Lower leg skin (tissue), 4 donors: Measurements from ENCODE around the gene DEXI. TPM values are rescaled to one million over a fixed set of nuclear protein-coding genes. Genes with fewer than 3 reads are reported as not detected.
"Not testable (repeated sequence)": the region's sequence is repeated elsewhere in the genome, so short reads cannot be mapped to it uniquely, and the experiment has no call there.

ENCODE experiments used
- DNase-seq, 2 donors: peaks; one replicate each; pipeline ENCODE4 v3.0.0-alpha.2; 2019; ENCODE audit warnings: low spot score in 2 of 2
- H3K4me3 ChIP-seq: fragments of 200-600 bp; sonication (generic); 2 replicates; pipeline ENCODE4 v1.5.1; 2017; ENCODE audit warnings: mild to moderate bottlenecking, low read depth; ENCODE audit not compliant: poor library complexity, severe bottlenecking
- CTCF ChIP-seq, 3 donors: fragments of 450-650 bp; IDR thresholded peaks; one replicate each; pipeline ENCODE4 v1.5.1; 2016; ENCODE audit warnings: antibody characterized with exemption in 3 of 3, mild to moderate bottlenecking in 3 of 3, moderate library complexity in 2 of 3
- POLR2A ChIP-seq, 2 donors: fragments of 450-650 bp; IDR thresholded peaks; one replicate each; pipeline ENCODE4 v1.6.1; 2016 to 2017; ENCODE audit warnings: antibody characterized with exemption in 2 of 2, mild to moderate bottlenecking in 1 of 2, moderate library complexity in 1 of 2
- WGBS, 2 donors: methylation state at CpG; one replicate each; pipeline ENCODE4 v1.1.5; 2018; 5-methylcytosine and 5-hydroxymethylcytosine counted together
- intact Hi-C: fragments of 100-400 bp; cut with DNase I; formaldehyde crosslinking; loops from one replicate; pipeline ENCODE4 v1.15.0; 2023; ENCODE audit warnings: low total_unique reads
- total RNA-seq, 4 donors: library from RNA; depleted of rRNA; stranded (reverse); fragments of >200 nt; gene quantifications; one replicate each; pipeline ENCODE4 v1.1.0, GENCODE V29; 2016

The DEXI gene
- total RNA-seq, 4 donors from 2014 or later: 38.1 to 63.6 (median 58.9) TPM

GRCh38 chr16:10931977-10932632 is 10.2 kb downstream of the DEXI start:
- DNase-seq: no peak
- TF ChIP-seq POLR2A (IDR thresholded peaks at IDR 0.05): no peak
- TF ChIP-seq CTCF (IDR thresholded peaks at IDR 0.05): no peak
- intact Hi-C loops: no loop called here
- 95 to 97% methylated on average over 11 of the region's 11 CpGs for WGBS, 2 donors
- H3K4me3 ChIP-seq: no peak overlapping the region

GRCh38 chr16:10931134-10931533 is 11.1 kb downstream of the DEXI start:
- TF ChIP-seq CTCF (IDR thresholded peaks at IDR 0.05): no peak
- TF ChIP-seq POLR2A (IDR thresholded peaks at IDR 0.05): no peak
- no peak for DNase-seq
- 77 to 79% methylated on average over 7 of the region's 7 CpGs for WGBS, 2 donors
- no peak overlapping the region for H3K4me3 ChIP-seq
- intact Hi-C loops: no loop called here

GRCh38 chr16:10930755-10931093 is 11.5 kb downstream of the DEXI start:
- intact Hi-C loops: no loop called here
- TF ChIP-seq CTCF (IDR thresholded peaks at IDR 0.05) (no peak), POLR2A (IDR thresholded peaks at IDR 0.05) (no peak)
- DNase-seq: no peak
- 79 to 82% methylated on average over 2 of the region's 2 CpGs for WGBS, 2 donors
- no peak overlapping the region for H3K4me3 ChIP-seq

- no peak for DNase-seq
- intact Hi-C loops: no loop called here
- 72 to 74% methylated on average over 15 of the region's 15 CpGs for WGBS, 2 donors
- no peak overlapping the region for H3K4me3 ChIP-seq
- TF ChIP-seq CTCF (IDR thresholded peaks at IDR 0.05) (no peak), POLR2A (IDR thresholded peaks at IDR 0.05) (no peak)
These were observed 12.2 kb downstream of the DEXI start for GRCh38 chr16:10929853-10930754.

- DNase-seq, intact Hi-C loops, H3K4me3 ChIP-seq: not testable (repeated sequence)
- WGBS, 2 donors: 84 to 85% methylated on average over 12 of the region's 12 CpGs
These were observed 13.2 kb downstream of the DEXI start for GRCh38 chr16:10929097-10929496.

- no peak for DNase-seq
- WGBS, 2 donors: 94 to 97% methylated on average over 11 of the region's 11 CpGs
- intact Hi-C loops: no loop called here
- H3K4me3 ChIP-seq: no peak overlapping the region
- no peak for TF ChIP-seq CTCF (IDR thresholded peaks at IDR 0.05)
- no peak for TF ChIP-seq POLR2A (IDR thresholded peaks at IDR 0.05)
These were observed 14.7 kb downstream of the DEXI start for GRCh38 chr16:10927497-10928112.
